GM23248 (cell line): ENCODE measurements around the gene KCNQ2.

Experiments
- EZH2 ChIP-seq: fragments of 200-600 bp; sonication (generic); IDR thresholded peaks from 2 replicates; pipeline ENCODE4 v1.6.1; 2018; ENCODE audit warnings: antibody characterized with exemption, mild to moderate bottlenecking; ENCODE audit not compliant: insufficient read depth, poor library complexity, severe bottlenecking
- EZH2phosphoT487 ChIP-seq: fragments of 200-600 bp; sonication (generic); IDR thresholded peaks from 2 replicates; pipeline ENCODE4 v1.6.1; 2018; ENCODE audit warnings: antibody characterized with exemption, moderate library complexity, mild to moderate bottlenecking, low read depth; ENCODE audit not compliant: insufficient read depth

- TF ChIP-seq EZH2 (no peak), EZH2phosphoT487 (no peak)
Measured at GRCh38 chr20:63420359-63421093, 51.9 kb downstream of the KCNQ2 start.
